T47D (cell line): ENCODE measurements around the gene DYRK1A.

Experiments used
- DNase-seq, 2 experiments: peaks; one replicate each; pipeline versions ENCODE4 v3.0.0 to v3.0.0-alpha.2; 2011 to 2012; ENCODE audit warnings: low read depth in 1 of 2, low spot score in 1 of 2
- JUND ChIP-seq: IDR thresholded peaks from 2 replicates; pipeline ENCODE4 v1.6.1; 2012; ENCODE audit warnings: low read depth
- in situ Hi-C: cut with HindIII; loops from 2 replicates; pipeline ENCODE4 v1.10.0; 2016; ENCODE audit warnings: low sequenced_read_pairs, low pct_unique_long_range_greater_than_20kb

DYRK1A gene

DNA sequence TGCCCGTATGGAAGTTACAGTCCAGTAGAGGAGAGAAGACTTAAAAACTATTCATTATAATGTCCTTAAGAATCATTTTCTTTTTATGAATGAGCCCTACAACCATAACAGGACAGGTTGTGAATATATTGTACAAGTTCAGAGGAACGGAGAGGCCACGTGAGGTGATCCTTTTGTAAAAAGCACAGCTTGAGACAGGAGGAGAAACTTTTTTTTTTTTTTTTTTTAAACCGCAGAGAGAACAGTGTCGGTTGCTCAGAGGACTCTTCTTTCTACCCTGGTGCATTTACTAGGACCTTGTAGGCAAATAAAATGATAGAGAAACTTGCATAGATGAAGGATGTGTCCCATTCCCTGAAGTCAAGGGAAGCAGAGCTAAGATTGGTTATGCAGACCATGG, 32.1 kb downstream of the DYRK1A start:
- no peak for DNase-seq
- in situ Hi-C loops: no loop called here
- no peak for TF ChIP-seq JUND

DNA sequence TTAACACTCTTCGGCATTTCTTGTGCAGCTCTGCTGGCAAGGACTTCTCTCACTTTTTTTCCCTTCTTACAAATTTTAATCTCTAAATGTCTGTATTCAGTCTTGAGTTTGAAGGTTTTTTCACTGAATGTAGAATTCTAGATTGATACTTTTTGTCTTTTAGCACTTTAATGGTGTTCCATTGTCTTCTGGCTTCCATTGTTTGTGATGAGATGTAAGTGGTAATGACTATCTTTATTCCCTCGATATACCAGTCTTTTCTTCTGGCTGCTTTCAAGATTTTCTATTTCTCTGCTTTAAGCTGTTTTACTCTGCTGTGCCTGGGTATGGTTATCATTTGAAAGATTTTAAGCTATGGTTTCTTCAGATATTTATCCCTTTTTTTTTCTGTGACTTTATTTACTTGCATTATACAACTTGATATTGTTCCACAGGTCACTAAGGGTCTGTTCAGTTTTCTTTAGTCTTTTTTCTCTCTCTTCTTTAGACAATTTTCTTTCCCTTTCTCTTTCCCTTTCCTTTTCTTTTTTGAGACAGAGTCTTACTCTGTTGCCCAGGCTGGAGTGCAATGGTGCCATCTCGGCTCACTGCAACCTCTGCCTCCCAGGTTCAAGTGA, 35.8 kb downstream of the DYRK1A start:
- no peak for TF ChIP-seq JUND
- no peak for DNase-seq
- in situ Hi-C loops: no loop called here

DNA sequence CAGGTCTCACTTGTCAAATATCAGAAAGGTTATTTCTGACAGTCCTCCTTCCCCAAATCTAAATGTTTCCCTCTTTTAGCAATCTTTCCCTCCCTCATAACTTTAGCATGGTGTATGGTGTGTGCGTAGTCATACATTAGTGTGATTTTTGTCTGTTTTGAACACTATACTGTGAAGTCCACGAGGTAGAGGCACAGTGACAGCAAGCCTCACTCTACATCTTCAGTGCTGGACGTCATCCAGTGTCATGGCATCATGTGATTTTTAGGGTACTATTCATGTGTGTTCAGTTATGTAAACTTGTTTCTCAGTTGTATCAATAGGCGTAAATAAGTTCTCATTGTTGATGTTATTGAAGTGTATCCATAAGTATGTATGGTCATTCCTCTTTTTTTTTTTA, 39.1 kb downstream of the DYRK1A start:
- TF ChIP-seq JUND: no peak
- in situ Hi-C loops: no loop called here
- DNase-seq: no peak

DNA sequence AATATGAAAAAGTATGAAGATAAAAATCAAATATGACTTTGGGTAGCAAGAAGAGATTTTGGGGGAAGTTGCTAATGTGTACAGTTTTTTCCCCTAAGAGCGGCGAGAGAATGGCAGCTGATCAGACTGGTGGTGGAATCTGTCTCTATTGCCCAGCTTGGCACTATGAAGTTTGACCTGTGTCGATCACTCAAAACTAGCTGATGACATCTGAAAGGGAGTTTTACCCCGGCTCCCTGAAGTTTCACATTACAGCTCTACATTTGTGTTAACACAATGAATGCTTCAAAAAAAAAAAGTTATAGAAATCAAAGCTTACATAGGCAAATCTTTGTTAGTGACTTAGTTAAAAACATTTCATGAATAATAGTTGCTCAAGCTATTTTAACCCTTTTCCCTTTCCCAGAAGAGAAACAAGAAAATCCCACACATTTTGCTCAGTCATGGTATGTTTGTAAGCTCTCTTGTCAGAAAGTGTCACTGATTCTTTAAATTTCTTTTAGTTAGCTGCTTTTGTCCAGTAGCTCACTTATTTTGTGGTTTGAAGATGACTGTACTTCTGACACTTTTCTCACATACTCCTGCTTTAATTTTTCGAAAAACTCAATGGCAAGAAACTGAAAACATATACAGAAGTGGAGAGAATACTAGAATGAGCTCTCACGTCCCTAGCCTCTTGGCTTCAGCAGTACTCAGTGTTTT, 41.3 kb downstream of the DYRK1A start:
- TF ChIP-seq JUND: no peak
- in situ Hi-C loops: no loop called here
- DNase-seq: no peak

DNA sequence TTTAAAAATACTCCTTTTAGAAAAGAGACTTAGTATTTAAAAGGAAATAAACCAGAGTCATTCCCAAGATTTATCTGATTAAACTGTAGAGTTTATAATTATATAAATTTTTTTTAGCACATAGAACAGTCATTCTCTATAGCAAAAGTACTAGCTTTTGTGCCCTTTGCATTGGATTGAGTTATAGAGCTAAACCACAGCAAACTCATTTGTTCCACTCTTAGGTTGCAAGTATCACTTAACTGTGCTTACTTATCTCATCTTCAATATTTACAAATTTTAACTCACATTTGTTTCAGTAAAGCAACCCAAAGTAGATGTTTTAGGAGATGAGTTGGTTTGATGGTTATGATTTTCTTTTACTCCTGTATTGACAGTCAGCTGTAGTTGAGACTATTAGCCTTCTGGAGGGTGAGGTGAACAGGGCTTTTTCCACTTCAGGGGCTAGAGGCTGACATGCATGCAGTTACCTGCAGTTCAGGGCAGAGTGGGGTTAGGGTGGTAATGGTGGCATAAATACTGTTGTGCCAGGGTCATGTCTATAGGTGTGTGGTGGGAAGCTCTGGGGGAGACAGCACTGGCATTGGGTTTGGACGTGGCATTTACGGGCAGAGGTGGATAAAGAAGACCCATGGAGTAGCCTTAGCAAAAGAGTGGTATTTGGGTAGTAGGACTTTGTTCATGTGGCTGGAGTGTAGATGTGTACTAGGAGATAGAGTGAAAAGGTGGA, 42.1 kb downstream of the DYRK1A start:
- DNase-seq: no peak
- in situ Hi-C loops: no loop called here
- TF ChIP-seq JUND: no peak

DNA sequence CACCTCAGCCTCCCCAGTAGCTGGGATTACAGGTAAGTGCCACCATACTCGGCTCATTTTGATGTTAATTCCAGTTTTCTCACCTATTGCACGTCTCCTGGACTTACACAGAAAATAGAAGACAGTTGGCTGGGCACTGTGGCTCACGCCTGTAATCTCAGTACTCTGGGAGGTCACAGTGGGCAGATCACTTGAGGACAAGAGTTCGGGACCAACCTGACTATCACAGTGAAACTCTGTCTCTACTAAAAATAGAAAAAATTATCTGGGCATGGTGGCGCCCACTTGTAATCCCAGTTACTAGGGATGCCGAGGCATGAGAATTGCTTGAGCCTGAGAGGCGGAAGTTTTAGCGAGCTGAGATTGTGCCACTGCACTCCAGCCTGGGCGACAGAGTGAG, 44.1 kb downstream of the DYRK1A start:
- DNase-seq: no peak
- TF ChIP-seq JUND: no peak
- in situ Hi-C loops: no loop called here

DNA sequence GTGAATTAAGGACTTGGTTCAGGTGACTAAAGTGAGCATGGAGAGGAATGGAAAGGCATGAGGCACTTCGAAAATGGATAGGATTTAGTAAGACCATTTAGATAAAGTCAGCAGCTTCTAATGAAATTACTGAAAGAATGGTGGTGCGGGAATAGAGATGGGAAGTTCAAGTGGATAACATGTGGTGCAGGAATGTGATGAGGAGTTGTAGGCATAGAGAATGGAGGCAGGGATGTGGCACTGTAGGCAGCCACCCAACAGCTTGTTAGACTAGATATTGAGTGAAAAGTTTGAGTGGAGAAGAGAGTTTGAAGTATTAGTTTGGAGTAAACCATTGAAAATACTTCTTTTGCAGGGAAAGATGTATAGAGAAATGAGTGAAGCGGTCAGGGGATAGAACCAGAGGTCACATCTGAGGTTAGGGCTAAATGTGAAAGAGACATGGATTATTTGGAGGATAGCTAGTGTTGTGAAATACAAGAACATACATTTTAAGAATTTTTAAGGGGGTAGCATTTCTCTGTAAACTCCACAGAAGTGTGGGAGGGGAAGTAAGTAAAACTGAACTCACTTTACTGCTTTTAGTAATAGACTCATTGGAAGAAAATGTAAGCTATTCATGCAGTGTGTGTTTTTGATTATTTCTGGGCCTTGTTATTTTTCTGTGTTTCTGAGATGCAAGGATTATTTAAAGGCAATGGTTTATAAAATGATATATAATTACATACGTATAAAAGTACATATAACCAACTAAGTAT, 46.2 kb downstream of the DYRK1A start:
- no peak for TF ChIP-seq JUND
- in situ Hi-C loops: no loop called here
- DNase-seq: no peak

DNA sequence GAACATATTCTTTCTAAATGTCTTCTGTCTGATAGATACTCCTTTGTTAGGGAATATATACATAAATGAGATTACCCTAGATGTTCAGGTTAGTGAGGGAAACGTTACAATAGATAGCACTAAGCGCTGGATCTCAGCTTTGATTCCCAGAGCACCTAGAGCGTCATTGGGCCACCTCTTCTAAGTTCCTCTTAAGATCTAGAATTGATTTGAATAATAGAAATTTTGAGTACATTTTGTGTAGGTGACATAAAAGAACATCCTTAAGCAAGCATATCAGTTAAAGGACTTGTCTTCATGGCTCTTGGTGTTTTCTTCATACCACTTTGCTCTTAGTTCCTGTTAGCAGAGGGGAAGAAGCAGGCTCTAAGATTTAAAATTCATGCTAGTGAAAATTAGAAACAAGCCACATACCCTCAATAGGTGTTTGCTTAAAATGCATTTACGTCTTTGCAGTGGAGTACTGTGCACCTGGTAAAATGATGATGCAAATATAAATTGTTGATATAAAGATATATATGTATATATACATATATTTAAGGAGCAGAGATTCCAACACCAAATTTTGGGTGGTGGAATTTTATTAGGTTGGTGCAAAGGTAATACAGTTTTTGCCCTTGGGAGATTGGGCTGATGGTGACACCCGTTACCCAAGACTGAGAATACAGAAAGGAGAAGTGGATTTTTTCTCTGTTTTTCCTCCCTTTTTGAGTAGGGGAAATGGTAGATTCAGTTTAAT, 47.1 kb downstream of the DYRK1A start:
- DNase-seq: no peak
- TF ChIP-seq JUND: no peak
- in situ Hi-C loops: no loop called here

DNA sequence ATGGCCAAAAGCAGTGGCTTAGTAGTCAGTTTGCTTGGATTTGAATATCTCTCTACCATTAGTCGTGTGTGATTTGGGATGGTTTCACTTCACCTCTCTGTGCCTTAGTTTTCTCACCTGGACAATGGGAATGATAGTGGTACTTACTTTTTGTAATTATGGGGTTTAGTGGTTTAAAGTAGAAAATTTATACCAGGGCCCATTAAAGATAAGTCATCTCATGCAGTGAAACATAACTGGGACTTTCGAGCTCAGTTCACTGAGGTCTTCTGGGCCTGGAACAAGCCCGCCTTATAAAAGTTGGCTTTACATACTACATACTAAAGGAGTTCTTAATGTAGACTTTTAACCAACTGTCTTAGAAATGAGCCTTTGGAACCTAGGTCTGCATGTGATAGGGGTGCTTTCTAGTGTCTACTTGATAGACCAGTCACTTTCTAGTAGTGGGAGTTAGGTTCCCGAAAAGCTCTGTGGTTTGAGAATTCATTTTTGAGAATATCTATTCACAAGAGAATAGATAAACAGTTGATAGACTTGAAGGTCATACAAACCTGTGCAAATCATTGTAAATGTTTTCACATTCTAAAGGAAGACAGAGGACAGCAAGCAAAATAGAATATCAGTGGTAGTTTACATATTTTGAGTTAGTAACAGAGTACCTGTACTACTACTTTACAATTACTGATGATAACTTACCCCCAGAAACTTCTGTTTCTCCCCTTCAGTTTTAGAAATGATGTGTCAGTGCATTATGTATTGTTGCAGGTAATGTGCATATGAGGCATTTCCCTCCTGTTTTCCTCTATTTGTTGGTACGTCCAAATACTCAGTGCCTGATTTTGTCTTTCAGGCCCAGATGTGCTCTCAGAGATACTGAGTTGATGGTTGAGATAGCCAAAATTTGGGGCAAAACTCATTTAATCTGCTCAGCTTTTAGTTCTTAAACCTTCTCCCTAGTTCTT, 48.0 kb downstream of the DYRK1A start:
- TF ChIP-seq JUND: no peak
- in situ Hi-C loops: no loop called here
- no peak for DNase-seq

DNA sequence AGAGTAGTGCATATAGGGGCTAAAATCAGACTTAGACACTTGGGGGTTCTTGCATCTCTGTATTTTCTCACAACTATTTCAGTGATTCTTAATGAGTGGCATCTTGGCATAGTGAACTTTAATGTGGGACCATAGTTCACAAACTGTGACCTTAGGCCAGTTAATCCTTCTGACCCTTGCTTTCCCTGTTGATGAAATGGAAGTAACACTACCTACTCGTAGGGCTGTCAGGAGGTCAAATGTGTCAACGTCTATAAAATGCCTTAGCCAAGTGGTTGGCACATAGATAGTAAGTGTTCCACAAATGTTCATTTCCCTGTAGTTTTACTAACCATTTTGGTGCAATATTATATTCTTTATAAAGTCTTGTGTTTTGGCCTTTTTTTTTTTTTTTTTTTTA, 49.4 kb downstream of the DYRK1A start:
- in situ Hi-C loops: no loop called here
- TF ChIP-seq JUND: no peak
- no peak for DNase-seq

DNA sequence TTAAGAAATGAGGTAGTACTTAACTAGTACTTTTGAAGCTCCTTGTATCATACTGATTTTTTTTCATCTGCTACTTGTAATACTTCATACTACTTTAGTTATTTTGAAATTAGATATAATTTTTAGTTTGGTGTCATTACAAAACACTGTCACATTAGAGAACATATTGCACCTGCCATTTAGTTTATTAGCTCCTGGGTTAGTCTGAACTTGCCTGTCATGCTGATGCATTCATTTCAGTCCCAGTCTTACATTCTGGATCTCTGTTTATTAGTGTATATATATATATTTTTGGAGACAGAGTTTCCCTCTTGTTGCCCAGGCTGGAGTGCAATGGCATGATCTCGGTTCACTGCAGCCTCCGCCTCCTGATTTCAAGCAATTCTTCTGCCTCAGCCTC, 50.3 kb downstream of the DYRK1A start:
- no peak for TF ChIP-seq JUND
- in situ Hi-C loops: no loop called here
- DNase-seq: no peak
